SK-N-SH (cell line): ENCODE data around the gene FGF18.

Experiments
- CTCF ChIP-seq: fragments of 200-600 bp; sonication (generic); IDR thresholded peaks from 2 replicates; pipeline ENCODE4 v1.6.1; 2017; ENCODE audit warnings: antibody characterized with exemption, mild to moderate bottlenecking, moderate library complexity
- MAX ChIP-seq: IDR thresholded peaks from 2 replicates; pipeline ENCODE4 v1.4.0; 2012; ENCODE audit warnings: low read depth
- POLR2AphosphoS5 ChIP-seq: IDR thresholded peaks from 2 replicates; pipeline ENCODE4 v1.6.1; 2012; ENCODE audit warnings: low read depth, low read length
- REST ChIP-seq: IDR thresholded peaks from 2 replicates; pipeline ENCODE4 v1.6.1; 2012; ENCODE audit warnings: mild to moderate bottlenecking, low read depth, low read length, moderate library complexity
- RXRA ChIP-seq: IDR thresholded peaks from 2 replicates; pipeline ENCODE4 v1.4.0; 2012; ENCODE audit warnings: low read depth, mild to moderate bottlenecking, borderline replicate concordance
- SMC3 ChIP-seq: IDR thresholded peaks from 2 replicates; pipeline ENCODE4 v1.6.1; 2012; ENCODE audit warnings: low read depth, low read length, improper control_type of control experiment

- TF ChIP-seq MAX (peak; percentile 100), CTCF (0 out of 2 replicates have a peak, but pooled peaks have one; percentile 11), RXRA (no peak), REST (no peak; the same call in 1 of the 2 replicates), POLR2AphosphoS5 (peak; percentile 24; the same call in 1 of the 2 replicates), SMC3 (no peak)
These were observed 31.3 kb upstream of the FGF18 start for GRCh38 chr5:171387970-171388815.
